GM12878 (cell line): Measurements from ENCODE around the gene ITGAV. TPM values are rescaled to one million over a fixed set of nuclear protein-coding genes. Genes with fewer than 3 reads are reported as not detected.

ENCODE experiments used
- BACH1 ChIP-seq: fragments of 450-650 bp; IDR thresholded peaks from 2 replicates; pipeline ENCODE4 v1.6.1; 2017; ENCODE audit warnings: mild to moderate bottlenecking, borderline replicate concordance
- ESRRA ChIP-seq: IDR thresholded peaks from 2 replicates; pipeline ENCODE4 v1.6.1; 2012; ENCODE audit warnings: mild to moderate bottlenecking, low read length, improper control_type of control experiment
- KLF5 ChIP-seq: fragments of 450-650 bp; IDR thresholded peaks from 2 replicates; pipeline ENCODE4 v1.6.1; 2014; ENCODE audit warnings: mild to moderate bottlenecking; ENCODE audit not compliant: partially characterized antibody
- MTA3 ChIP-seq: IDR thresholded peaks from 2 replicates; pipeline ENCODE4 v1.6.1; 2012; ENCODE audit warnings: low read length, inconsistent platforms, borderline replicate concordance
- MYC ChIP-seq: IDR thresholded peaks from 2 replicates; pipeline ENCODE4 v1.6.1; 2011; ENCODE audit warnings: mild to moderate bottlenecking, low read length, moderate library complexity, inconsistent platforms; ENCODE audit not compliant: insufficient read depth, insufficient replicate concordance, insufficient read length, severe bottlenecking
- NBN ChIP-seq: fragments of 450-650 bp; IDR thresholded peaks from 2 replicates; pipeline ENCODE4 v1.6.1; 2016
- NR2F1 ChIP-seq: fragments of 450-650 bp; conservative IDR thresholded peaks from 2 replicates; pipeline ENCODE4 v1.6.1; 2017; ENCODE audit warnings: mild to moderate bottlenecking
- POLR2A ChIP-seq: IDR thresholded peaks from 2 replicates; pipeline ENCODE4 v1.6.1; 2011; ENCODE audit warnings: low read depth, mild to moderate bottlenecking, low read length
- polyA plus RNA-seq, 11 experiments: library from polyadenylated mRNA; depleted of rRNA in 4 of 11; unstranded in 6 of 11; stranded (reverse) in 5 of 11; fragments of >200 nt; fragmentation: Nextera tagmentation in 4 of 11; fragmentation: Illumina TruSeq in 1 of 11; extraction: Ambion mirVana in 4 of 11; extraction: Trizol in 1 of 11; gene quantifications; 1 replicate in 1 of 11; 2 replicates in 10 of 11; pipeline versions ENCODE4 v1.2.1 to v1.2.3, GENCODE V29; 2011 to 2016; ENCODE audit warnings: inconsistent platforms in 2 of 11, missing spikeins in 2 of 11, low read depth in 1 of 11
- total RNA-seq, 4 experiments: library from RNA; depleted of rRNA in 3 of 4; stranded (reverse); fragments of >200 nt in 3 of 4; fragmentation: Illumina TruSeq in 1 of 4; extraction: Trizol in 1 of 4; gene quantifications; 2 replicates each; pipeline versions ENCODE4 v1.2.1 to v1.2.3, GENCODE V29; 2013 to 2021
- TF ChIP-seq, protein P1 (sequence below): fragments of 450-650 bp; IDR thresholded peaks from 2 replicates; pipeline ENCODE4 v1.6.1; 2016; ENCODE audit warnings: mild to moderate bottlenecking, moderate library complexity, borderline replicate concordance
- TF ChIP-seq, protein P2 (sequence below): fragments of 450-650 bp; formaldehyde crosslinking; IDR thresholded peaks from 2 replicates; pipeline ENCODE4 v1.4.0; 2020; ENCODE audit warnings: mild to moderate bottlenecking, moderate library complexity
- TF ChIP-seq, protein P3 (sequence below): IDR thresholded peaks from 2 replicates; pipeline ENCODE4 v1.6.1; 2011; ENCODE audit warnings: low read depth, mild to moderate bottlenecking, low read length, moderate library complexity, borderline replicate concordance; ENCODE audit errors: extremely low read depth
- TF ChIP-seq, protein P4 (sequence below): IDR thresholded peaks from 2 replicates; pipeline ENCODE4 v1.6.1; 2011; ENCODE audit warnings: mild to moderate bottlenecking, low read depth, low read length, moderate library complexity; ENCODE audit not compliant: insufficient replicate concordance
- TF ChIP-seq, protein P5 (sequence below): IDR thresholded peaks from 2 replicates; pipeline ENCODE4 v1.6.1; 2012; ENCODE audit warnings: low read depth, low read length, improper control_type of control experiment
- TF ChIP-seq, protein P6 (sequence below): IDR thresholded peaks from 2 replicates; pipeline ENCODE4 v1.6.1; 2011; ENCODE audit warnings: borderline replicate concordance, low read depth, mild to moderate bottlenecking, moderate library complexity, mixed read lengths, low read length; ENCODE audit not compliant: insufficient read depth; ENCODE audit errors: extremely low read length

The ITGAV gene
- total and polyA plus RNA-seq, 10 of the 15 experiments (the other 5 are each of a cell fraction or from before 2014, with no cell fraction given), result 2.1 to 10.8 (median 6.1) TPM

DNA sequence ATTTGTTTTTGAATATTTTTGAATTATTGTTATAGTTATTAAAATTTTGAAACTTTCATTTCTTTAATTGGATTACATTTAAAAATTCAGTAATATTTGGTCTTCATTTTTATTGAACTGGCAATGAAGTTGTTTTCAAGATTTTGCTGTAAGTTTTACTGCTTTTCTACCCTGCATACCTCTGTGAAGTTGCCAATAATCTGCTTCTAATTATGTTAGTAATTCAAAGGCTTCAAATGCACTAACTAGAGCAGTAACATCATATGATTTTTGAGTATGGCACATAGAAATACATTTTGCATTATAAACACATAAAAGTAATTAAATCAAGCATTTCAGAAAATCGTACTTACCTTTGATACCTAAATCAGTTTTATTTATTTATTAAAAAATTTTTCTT is 63.7 kb downstream of the ITGAV start (continued):
- TF ChIP-seq, protein P1, sequence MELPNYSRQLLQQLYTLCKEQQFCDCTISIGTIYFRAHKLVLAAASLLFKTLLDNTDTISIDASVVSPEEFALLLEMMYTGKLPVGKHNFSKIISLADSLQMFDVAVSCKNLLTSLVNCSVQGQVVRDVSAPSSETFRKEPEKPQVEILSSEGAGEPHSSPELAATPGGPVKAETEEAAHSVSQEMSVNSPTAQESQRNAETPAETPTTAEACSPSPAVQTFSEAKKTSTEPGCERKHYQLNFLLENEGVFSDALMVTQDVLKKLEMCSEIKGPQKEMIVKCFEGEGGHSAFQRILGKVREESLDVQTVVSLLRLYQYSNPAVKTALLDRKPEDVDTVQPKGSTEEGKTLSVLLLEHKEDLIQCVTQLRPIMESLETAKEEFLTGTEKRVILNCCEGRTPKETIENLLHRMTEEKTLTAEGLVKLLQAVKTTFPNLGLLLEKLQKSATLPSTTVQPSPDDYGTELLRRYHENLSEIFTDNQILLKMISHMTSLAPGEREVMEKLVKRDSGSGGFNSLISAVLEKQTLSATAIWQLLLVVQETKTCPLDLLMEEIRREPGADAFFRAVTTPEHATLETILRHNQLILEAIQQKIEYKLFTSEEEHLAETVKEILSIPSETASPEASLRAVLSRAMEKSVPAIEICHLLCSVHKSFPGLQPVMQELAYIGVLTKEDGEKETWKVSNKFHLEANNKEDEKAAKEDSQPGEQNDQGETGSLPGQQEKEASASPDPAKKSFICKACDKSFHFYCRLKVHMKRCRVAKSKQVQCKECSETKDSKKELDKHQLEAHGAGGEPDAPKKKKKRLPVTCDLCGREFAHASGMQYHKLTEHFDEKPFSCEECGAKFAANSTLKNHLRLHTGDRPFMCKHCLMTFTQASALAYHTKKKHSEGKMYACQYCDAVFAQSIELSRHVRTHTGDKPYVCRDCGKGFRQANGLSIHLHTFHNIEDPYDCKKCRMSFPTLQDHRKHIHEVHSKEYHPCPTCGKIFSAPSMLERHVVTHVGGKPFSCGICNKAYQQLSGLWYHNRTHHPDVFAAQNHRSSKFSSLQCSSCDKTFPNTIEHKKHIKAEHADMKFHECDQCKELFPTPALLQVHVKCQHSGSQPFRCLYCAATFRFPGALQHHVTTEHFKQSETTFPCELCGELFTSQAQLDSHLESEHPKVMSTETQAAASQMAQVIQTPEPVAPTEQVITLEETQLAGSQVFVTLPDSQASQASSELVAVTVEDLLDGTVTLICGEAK, result no peak
- TF ChIP-seq, protein P2, sequence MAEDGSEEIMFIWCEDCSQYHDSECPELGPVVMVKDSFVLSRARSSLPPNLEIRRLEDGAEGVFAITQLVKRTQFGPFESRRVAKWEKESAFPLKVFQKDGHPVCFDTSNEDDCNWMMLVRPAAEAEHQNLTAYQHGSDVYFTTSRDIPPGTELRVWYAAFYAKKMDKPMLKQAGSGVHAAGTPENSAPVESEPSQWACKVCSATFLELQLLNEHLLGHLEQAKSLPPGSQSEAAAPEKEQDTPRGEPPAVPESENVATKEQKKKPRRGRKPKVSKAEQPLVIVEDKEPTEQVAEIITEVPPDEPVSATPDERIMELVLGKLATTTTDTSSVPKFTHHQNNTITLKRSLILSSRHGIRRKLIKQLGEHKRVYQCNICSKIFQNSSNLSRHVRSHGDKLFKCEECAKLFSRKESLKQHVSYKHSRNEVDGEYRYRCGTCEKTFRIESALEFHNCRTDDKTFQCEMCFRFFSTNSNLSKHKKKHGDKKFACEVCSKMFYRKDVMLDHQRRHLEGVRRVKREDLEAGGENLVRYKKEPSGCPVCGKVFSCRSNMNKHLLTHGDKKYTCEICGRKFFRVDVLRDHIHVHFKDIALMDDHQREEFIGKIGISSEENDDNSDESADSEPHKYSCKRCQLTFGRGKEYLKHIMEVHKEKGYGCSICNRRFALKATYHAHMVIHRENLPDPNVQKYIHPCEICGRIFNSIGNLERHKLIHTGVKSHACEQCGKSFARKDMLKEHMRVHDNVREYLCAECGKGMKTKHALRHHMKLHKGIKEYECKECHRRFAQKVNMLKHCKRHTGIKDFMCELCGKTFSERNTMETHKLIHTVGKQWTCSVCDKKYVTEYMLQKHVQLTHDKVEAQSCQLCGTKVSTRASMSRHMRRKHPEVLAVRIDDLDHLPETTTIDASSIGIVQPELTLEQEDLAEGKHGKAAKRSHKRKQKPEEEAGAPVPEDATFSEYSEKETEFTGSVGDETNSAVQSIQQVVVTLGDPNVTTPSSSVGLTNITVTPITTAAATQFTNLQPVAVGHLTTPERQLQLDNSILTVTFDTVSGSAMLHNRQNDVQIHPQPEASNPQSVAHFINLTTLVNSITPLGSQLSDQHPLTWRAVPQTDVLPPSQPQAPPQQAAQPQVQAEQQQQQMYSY (CRISPR knock-in tag), result no peak
- TF ChIP-seq MTA3, result no peak
- TF ChIP-seq, protein P3, sequence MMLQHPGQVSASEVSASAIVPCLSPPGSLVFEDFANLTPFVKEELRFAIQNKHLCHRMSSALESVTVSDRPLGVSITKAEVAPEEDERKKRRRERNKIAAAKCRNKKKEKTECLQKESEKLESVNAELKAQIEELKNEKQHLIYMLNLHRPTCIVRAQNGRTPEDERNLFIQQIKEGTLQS, result no peak
- no peak for TF ChIP-seq KLF5
- TF ChIP-seq NR2F1, result no peak
- TF ChIP-seq MYC, result no peak
- TF ChIP-seq BACH1, result no peak
- TF ChIP-seq POLR2A, result no peak
- TF ChIP-seq, protein P4, sequence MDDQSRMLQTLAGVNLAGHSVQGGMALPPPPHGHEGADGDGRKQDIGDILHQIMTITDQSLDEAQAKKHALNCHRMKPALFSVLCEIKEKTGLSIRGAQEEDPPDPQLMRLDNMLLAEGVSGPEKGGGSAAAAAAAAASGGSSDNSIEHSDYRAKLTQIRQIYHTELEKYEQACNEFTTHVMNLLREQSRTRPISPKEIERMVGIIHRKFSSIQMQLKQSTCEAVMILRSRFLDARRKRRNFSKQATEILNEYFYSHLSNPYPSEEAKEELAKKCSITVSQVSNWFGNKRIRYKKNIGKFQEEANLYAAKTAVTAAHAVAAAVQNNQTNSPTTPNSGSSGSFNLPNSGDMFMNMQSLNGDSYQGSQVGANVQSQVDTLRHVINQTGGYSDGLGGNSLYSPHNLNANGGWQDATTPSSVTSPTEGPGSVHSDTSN, result no peak
- no peak for TF ChIP-seq ESRRA
- TF ChIP-seq, protein P5, sequence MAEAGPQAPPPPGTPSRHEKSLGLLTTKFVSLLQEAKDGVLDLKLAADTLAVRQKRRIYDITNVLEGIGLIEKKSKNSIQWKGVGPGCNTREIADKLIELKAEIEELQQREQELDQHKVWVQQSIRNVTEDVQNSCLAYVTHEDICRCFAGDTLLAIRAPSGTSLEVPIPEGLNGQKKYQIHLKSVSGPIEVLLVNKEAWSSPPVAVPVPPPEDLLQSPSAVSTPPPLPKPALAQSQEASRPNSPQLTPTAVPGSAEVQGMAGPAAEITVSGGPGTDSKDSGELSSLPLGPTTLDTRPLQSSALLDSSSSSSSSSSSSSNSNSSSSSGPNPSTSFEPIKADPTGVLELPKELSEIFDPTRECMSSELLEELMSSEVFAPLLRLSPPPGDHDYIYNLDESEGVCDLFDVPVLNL, result no peak
- TF ChIP-seq, protein P6, sequence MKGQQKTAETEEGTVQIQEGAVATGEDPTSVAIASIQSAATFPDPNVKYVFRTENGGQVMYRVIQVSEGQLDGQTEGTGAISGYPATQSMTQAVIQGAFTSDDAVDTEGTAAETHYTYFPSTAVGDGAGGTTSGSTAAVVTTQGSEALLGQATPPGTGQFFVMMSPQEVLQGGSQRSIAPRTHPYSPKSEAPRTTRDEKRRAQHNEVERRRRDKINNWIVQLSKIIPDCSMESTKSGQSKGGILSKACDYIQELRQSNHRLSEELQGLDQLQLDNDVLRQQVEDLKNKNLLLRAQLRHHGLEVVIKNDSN, result no peak
- no peak for TF ChIP-seq NBN
- TF ChIP-seq, all 136 proteins: peak for 0
